Measurements from ENCODE around the gene NR5A1. TPM values are rescaled to one million over a fixed set of nuclear protein-coding genes. Genes with fewer than 3 reads are reported as not detected.

Gene NR5A1
- total and polyA plus RNA-seq, 2 of the 13 experiments (the other 11 are each of a cell fraction or from before 2014, with no cell fraction given), result 28.9 to 44.7 TPM

DNA sequence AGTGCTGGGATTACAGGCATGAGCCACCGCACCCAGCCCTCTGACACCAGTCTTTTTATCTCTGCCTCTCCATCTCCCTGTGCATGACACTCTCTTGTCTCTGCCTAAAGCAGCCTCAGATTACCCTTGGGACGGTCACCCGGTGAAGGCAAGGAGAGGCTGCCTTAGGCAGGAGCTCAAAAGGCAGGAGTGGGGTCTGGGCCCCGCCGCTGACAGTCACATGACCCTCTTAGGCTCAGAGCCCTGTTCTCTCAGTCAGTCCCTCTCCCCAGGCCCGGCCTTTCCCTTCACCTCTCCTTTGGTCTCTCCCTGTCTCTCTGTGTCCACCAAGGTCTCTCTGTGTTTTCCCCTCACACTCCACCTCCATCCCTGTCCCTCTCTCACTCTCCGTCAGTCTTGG, 34.4 kb downstream of the NR5A1 start:
- H3K4me1 ChIP-seq (ENCODE audit: insufficient read depth, low read length), result peaks cover 27% of the 10 kb centered on the region
- no peak overlapping the region for H3K4me3 ChIP-seq (replicated peaks in 1 of 3; ENCODE audit: insufficient read depth in 1 of 3, low read depth in 2 of 3, low read length in 3 of 3)
- POLR2A ChIA-PET, result no interaction called here
- peaks cover 17 to 92% of the 10 kb centered on the region in 2 experiments for H3K27me3 ChIP-seq (ENCODE audit: control insufficient read depth in 1 of 2, insufficient read depth in 2 of 2, low read length in 2 of 2)
- no peaks in the 10 kb centered on the region for H4K20me1 ChIP-seq (ENCODE audit: insufficient read depth, low read length)
- H2AFZ ChIP-seq (ENCODE audit: low read length), result no peak overlapping the region
- ATAC-seq (no peak; the same call in 2 of the 3 replicates), DNase-seq (ENCODE audit: low spot score) (no peak), FAIRE-seq (no peak)
- no peak overlapping the region for H3K27ac ChIP-seq (ENCODE audit: extremely low read length, insufficient read depth, low read length)
- BruUV-seq (replicated peaks), result no TSS peak
- H3K36me3 ChIP-seq (replicated peaks in 1 of 2; ENCODE audit: control insufficient read depth in 1 of 2, insufficient read depth in 2 of 2, low read length in 2 of 2), result no peaks in the 10 kb centered on the region
- in situ Hi-C loops (cut with HindIII; ENCODE audit: extremely low pct_ligation_motif_present, low pct_unique_long_range_greater_than_20kb), result no loop called here
- intact Hi-C loops (cut with micrococcal nuclease; ENCODE audit: unreplicated experiment), result no loop called here
- CTCF ChIA-PET (ENCODE audit: low intra/inter-chr PET ratio, low total read pairs), result no interaction called here
- H3K4me2 ChIP-seq (ENCODE audit: low read depth, low read length), result no peak overlapping the region
- H3K9me3 ChIP-seq (ENCODE audit: low read length), result no peaks in the 10 kb centered on the region
- WGBS (ENCODE audit: low lambda C conversion rate), result 18% methylated on average over 7 of the region's 7 CpGs
- no peaks in the 10 kb centered on the region for H3K79me2 ChIP-seq (ENCODE audit: insufficient read depth, low read length)
- H3K9ac ChIP-seq (ENCODE audit: insufficient read depth, low read depth, low read length), result no peak overlapping the region
- no peak for TF ChIP-seq ATM (IDR thresholded peaks at IDR 0.05; ENCODE audit: borderline replicate concordance)
- TF ChIP-seq, protein P1, sequence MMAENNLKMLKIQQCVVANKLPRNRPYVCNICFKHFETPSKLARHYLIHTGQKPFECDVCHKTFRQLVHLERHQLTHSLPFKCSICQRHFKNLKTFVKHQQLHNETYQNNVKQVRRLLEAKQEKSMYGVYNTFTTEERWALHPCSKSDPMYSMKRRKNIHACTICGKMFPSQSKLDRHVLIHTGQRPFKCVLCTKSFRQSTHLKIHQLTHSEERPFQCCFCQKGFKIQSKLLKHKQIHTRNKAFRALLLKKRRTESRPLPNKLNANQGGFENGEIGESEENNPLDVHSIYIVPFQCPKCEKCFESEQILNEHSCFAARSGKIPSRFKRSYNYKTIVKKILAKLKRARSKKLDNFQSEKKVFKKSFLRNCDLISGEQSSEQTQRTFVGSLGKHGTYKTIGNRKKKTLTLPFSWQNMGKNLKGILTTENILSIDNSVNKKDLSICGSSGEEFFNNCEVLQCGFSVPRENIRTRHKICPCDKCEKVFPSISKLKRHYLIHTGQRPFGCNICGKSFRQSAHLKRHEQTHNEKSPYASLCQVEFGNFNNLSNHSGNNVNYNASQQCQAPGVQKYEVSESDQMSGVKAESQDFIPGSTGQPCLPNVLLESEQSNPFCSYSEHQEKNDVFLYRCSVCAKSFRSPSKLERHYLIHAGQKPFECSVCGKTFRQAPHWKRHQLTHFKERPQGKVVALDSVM (CRISPR knock-in tag; IDR thresholded peaks at IDR 0.05), result 0 out of 2 replicates have a peak, but pooled peaks have one; percentile 18

DNA sequence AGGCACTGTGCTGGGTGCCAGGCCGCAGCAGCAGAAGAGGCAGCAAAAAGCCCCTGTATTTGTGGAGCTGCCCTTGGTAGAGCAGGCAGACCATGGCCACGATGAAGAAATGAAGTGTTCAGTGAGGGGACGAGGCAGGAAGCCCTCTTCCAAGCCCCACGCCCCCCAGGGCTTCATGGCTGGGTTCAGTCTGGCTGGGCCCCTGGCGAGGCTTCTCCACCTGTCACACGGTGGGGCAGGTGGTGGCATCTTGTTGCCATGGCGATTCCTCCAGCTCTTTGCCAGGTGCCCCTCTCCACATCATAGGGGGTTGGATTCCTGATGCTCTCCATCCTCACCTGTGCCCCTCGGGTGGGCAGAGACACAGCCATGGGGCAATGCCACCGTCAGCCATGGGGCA, 35.4 kb downstream of the NR5A1 start:
- no peaks in the 10 kb centered on the region for H4K20me1 ChIP-seq (ENCODE audit: insufficient read depth, low read length)
- TF ChIP-seq ASH2L (IDR thresholded peaks at IDR 0.05; ENCODE audit: insufficient read length, low read depth, low read length), result no peak
- DNase-seq (ENCODE audit: low spot score), result no peak
- CTCF ChIA-PET (ENCODE audit: low intra/inter-chr PET ratio, low total read pairs), result no interaction called here
- no peaks in the 10 kb centered on the region for H3K36me3 ChIP-seq (replicated peaks in 1 of 2; ENCODE audit: control insufficient read depth in 1 of 2, insufficient read depth in 2 of 2, low read length in 2 of 2)
- POLR2A ChIA-PET, result no interaction called here
- no peak for ATAC-seq
- H2AFZ ChIP-seq (ENCODE audit: low read length), result no peak overlapping the region
- peaks cover 21% of the 10 kb centered on the region for H3K4me1 ChIP-seq (ENCODE audit: insufficient read depth, low read length)
- FAIRE-seq, result no peak
- intact Hi-C loops (cut with micrococcal nuclease; ENCODE audit: unreplicated experiment), result no loop called here
- no peak overlapping the region for H3K27ac ChIP-seq (ENCODE audit: extremely low read length, insufficient read depth, low read length)
- no peak overlapping the region for H3K9ac ChIP-seq (ENCODE audit: insufficient read depth, low read depth, low read length)
- in situ Hi-C loops (cut with HindIII; ENCODE audit: extremely low pct_ligation_motif_present, low pct_unique_long_range_greater_than_20kb), result no loop called here
- H3K4me2 ChIP-seq (ENCODE audit: low read depth, low read length), result no peak overlapping the region
- 0% methylated on average over 3 of the region's 9 CpGs for WGBS (ENCODE audit: low lambda C conversion rate)
- no TSS peak for BruUV-seq (replicated peaks)
- H3K9me3 ChIP-seq (ENCODE audit: low read length), result no peaks in the 10 kb centered on the region
- no peak overlapping the region for H3K4me3 ChIP-seq (replicated peaks in 1 of 3; ENCODE audit: insufficient read depth in 1 of 3, low read depth in 2 of 3, low read length in 3 of 3)
- peaks cover 19 to 94% of the 10 kb centered on the region in 2 experiments for H3K27me3 ChIP-seq (ENCODE audit: control insufficient read depth in 1 of 2, insufficient read depth in 2 of 2, low read length in 2 of 2)
- no peaks in the 10 kb centered on the region for H3K79me2 ChIP-seq (ENCODE audit: insufficient read depth, low read length)
